MM.1S (cell line): ENCODE results near the gene SRRM4.

Experiments
- DNase-seq: peaks from one replicate; pipeline ENCODE4 v3.0.0-alpha.2; 2015
- H2AFZ ChIP-seq: fragments of 300-600 bp; sonication (generic); 2 replicates; pipeline ENCODE4 v1.6.0; 2016; ENCODE audit warnings: antibody characterized with exemption, low read length
- H3F3A ChIP-seq: fragments of 300-600 bp; sonication (generic); 2 replicates; pipeline ENCODE4 v1.6.1; 2016; ENCODE audit warnings: mild to moderate bottlenecking, antibody characterized with exemption, low read length, moderate library complexity, mixed read lengths; ENCODE audit not compliant: insufficient read depth
- H3K27ac ChIP-seq: fragments of 300-600 bp; sonication (generic); 2 replicates; pipeline ENCODE4 v1.5.1; 2016; ENCODE audit warnings: mild to moderate bottlenecking, low read length
- H3K27me3 ChIP-seq: fragments of 300-600 bp; sonication (generic); replicated peaks from 2 replicates; pipeline ENCODE4 v1.6.0; 2016; ENCODE audit warnings: low read length; ENCODE audit not compliant: insufficient read depth
- H3K36me3 ChIP-seq: fragments of 300-600 bp; sonication (generic); replicated peaks from 2 replicates; pipeline ENCODE4 v1.6.1; 2016; ENCODE audit warnings: mild to moderate bottlenecking, low read length, mixed read lengths; ENCODE audit not compliant: insufficient read depth
- H3K4me1 ChIP-seq: fragments of 300-600 bp; sonication (generic); 2 replicates; pipeline ENCODE4 v1.6.1; 2016; ENCODE audit warnings: low read length, mixed read lengths
- H3K4me2 ChIP-seq: fragments of 300-600 bp; sonication (generic); 2 replicates; pipeline ENCODE4 v1.6.0; 2016; ENCODE audit warnings: low read depth, low read length
- H3K4me3 ChIP-seq: fragments of 300-600 bp; sonication (generic); 2 replicates; pipeline ENCODE4 v1.5.1; 2016; ENCODE audit warnings: low read length, mixed read lengths
- H3K79me2 ChIP-seq: fragments of 300-600 bp; sonication (generic); 2 replicates; pipeline ENCODE4 v1.6.1; 2016; ENCODE audit warnings: mixed run types, low read length, mixed read lengths
- H3K9ac ChIP-seq: fragments of 300-600 bp; sonication (generic); 2 replicates; pipeline ENCODE4 v1.6.1; 2016; ENCODE audit warnings: low read length, mixed read lengths
- H3K9me2 ChIP-seq: fragments of 300-600 bp; sonication (generic); replicated peaks from 2 replicates; pipeline ENCODE4 v1.6.1; 2016; ENCODE audit warnings: mild to moderate bottlenecking, low read length, mixed read lengths; ENCODE audit not compliant: insufficient read depth
- H3K9me3 ChIP-seq: fragments of 300-600 bp; sonication (generic); replicated peaks from 2 replicates; pipeline ENCODE4 v1.6.1; 2016; ENCODE audit warnings: mild to moderate bottlenecking, low read length, mixed read lengths; ENCODE audit not compliant: insufficient read depth
- H4K20me1 ChIP-seq: fragments of 300-600 bp; sonication (generic); 2 replicates; pipeline ENCODE4 v1.6.1; 2016; ENCODE audit warnings: mild to moderate bottlenecking, low read length, moderate library complexity, mixed read lengths; ENCODE audit not compliant: insufficient read depth
- CTCF ChIP-seq: fragments of 300-600 bp; sonication (generic); IDR thresholded peaks from 2 replicates; pipeline ENCODE4 v1.5.1; 2016; ENCODE audit warnings: antibody characterized with exemption, low read length, mixed read lengths
- EZH2 ChIP-seq: fragments of 300-600 bp; sonication (generic); optimal IDR thresholded peaks from 2 replicates; pipeline ENCODE3; 2017; ENCODE audit warnings: low read depth, mild to moderate bottlenecking, antibody characterized with exemption, low read length, mixed read lengths
- EZH2phosphoT487 ChIP-seq: fragments of 300-600 bp; sonication (generic); IDR thresholded peaks from 2 replicates; pipeline ENCODE4 v1.6.1; 2018; ENCODE audit warnings: antibody characterized with exemption, low read length

Gene SRRM4

GRCh38 chr12:119136811-119137410 is 155.6 kb downstream of the SRRM4 start:
- no peak overlapping the region for H3K9ac ChIP-seq
- H2AFZ ChIP-seq: no peak overlapping the region
- H3K27me3 ChIP-seq: no peaks in the 10 kb centered on the region
- H3K79me2 ChIP-seq: no peaks in the 10 kb centered on the region
- H3K27ac ChIP-seq: no peak overlapping the region
- H3K9me3 ChIP-seq: no peaks in the 10 kb centered on the region
- TF ChIP-seq EZH2 (no peak), CTCF (no peak), EZH2phosphoT487 (no peak)
- no peaks in the 10 kb centered on the region for H4K20me1 ChIP-seq
- H3F3A ChIP-seq: no peaks in the 10 kb centered on the region
- H3K36me3 ChIP-seq: no peaks in the 10 kb centered on the region
- H3K9me2 ChIP-seq: no peaks in the 10 kb centered on the region
- peaks cover 3% of the 10 kb centered on the region; the same call in 1 of the 2 replicates for H3K4me1 ChIP-seq
- H3K4me3 ChIP-seq: no peak overlapping the region
- no peak for DNase-seq
- H3K4me2 ChIP-seq: no peak overlapping the region

DNA sequence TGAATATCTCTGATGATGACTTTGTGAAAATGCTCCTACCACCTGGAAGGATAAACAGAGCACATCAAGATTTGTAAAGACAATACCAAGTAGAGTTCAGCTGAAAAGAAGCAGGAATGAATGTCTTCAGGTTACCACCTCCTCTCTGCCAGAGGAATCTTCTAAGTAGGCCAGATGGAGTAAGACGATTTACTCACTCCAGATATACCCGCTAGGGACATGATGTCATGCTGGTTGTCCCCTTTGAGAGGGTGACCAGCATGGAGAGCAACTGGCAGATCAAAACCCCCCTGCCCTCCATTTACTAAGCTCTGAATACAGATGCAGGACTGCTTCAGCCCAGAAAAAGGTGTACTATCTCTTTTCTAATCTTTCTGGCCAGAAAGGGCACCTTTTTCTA is 158.1 kb downstream of the SRRM4 start:
- Histone ChIP-seq H3K9me3 (no peaks in the 10 kb centered on the region), H3K9me2 (no peaks in the 10 kb centered on the region), H4K20me1 (no peaks in the 10 kb centered on the region), H3K27me3 (no peaks in the 10 kb centered on the region), H3K36me3 (no peaks in the 10 kb centered on the region), H3K4me1 (no peaks in the 10 kb centered on the region), H3K4me3 (no peak overlapping the region), H3K4me2 (no peak overlapping the region), H3F3A (no peaks in the 10 kb centered on the region), H2AFZ (no peak overlapping the region), H3K79me2 (no peaks in the 10 kb centered on the region), H3K9ac (no peak overlapping the region), H3K27ac (no peak overlapping the region)
- TF ChIP-seq CTCF: no peak
- TF ChIP-seq EZH2phosphoT487: no peak
- no peak for TF ChIP-seq EZH2
- no peak for DNase-seq

- no peak overlapping the region for H3K4me2 ChIP-seq
Observed at GRCh38 chr12:119145367-119145766, 164.0 kb downstream of the SRRM4 start.

More at GRCh38 chr12:119145367-119145766, 164.0 kb downstream of the SRRM4 start:
- no peaks in the 10 kb centered on the region for H3K36me3 ChIP-seq
- H3K4me1 ChIP-seq: no peaks in the 10 kb centered on the region
- H3K27ac ChIP-seq: no peak overlapping the region
- DNase-seq: no peak
- no peak overlapping the region for H2AFZ ChIP-seq
- no peaks in the 10 kb centered on the region for H3K27me3 ChIP-seq
- H3K4me3 ChIP-seq: no peak overlapping the region
- no peaks in the 10 kb centered on the region for H3F3A ChIP-seq
- no peaks in the 10 kb centered on the region for H3K9me2 ChIP-seq
- no peaks in the 10 kb centered on the region for H3K9me3 ChIP-seq
- H3K9ac ChIP-seq: no peak overlapping the region
- H4K20me1 ChIP-seq: no peaks in the 10 kb centered on the region
- no peaks in the 10 kb centered on the region for H3K79me2 ChIP-seq
- TF ChIP-seq CTCF (no peak), EZH2 (no peak), EZH2phosphoT487 (no peak)
